DND-41 (cell line): ENCODE results near the gene SFXN4.

ENCODE experiments used
- CTCF ChIP-seq: IDR thresholded peaks from 2 replicates; pipeline ENCODE4 v1.5.1; 2012; ENCODE audit warnings: borderline replicate concordance, low read length, moderate library complexity, mild to moderate bottlenecking; ENCODE audit not compliant: poor library complexity, severe bottlenecking; ENCODE audit errors: extremely low read depth
- EZH2 ChIP-seq: IDR thresholded peaks from 3 replicates; pipeline ENCODE4 v1.6.1; 2012; ENCODE audit warnings: borderline replicate concordance, low read depth, mild to moderate bottlenecking, moderate library complexity, low read length, inconsistent platforms; ENCODE audit not compliant: severe bottlenecking

GRCh38 chr10:119132521-119133345 lies 32.8 kb downstream of the SFXN4 start:
- TF ChIP-seq CTCF: no peak
- no peak for TF ChIP-seq EZH2
